CD14-positive monocyte (primary cell): ENCODE data around the gene ZNF202. TPM values are rescaled to one million over a fixed set of nuclear protein-coding genes. Genes with fewer than 3 reads are reported as not detected.

ENCODE experiments used
- DNase-seq, 3 donors: peaks; one replicate each; pipeline ENCODE4 v3.0.0-alpha.2; 2011 to 2022
- H2AFZ ChIP-seq: 2 replicates; pipeline ENCODE4 v1.6.0; 2012; ENCODE audit warnings: mild to moderate bottlenecking, low read depth, low read length, inconsistent platforms; ENCODE audit not compliant: insufficient read depth, poor library complexity, severe bottlenecking
- H3K27ac ChIP-seq, 2 donors: 1 replicate in 1 of 2; 2 replicates in 1 of 2; pipeline ENCODE4 v1.5.1; 2012 to 2013; ENCODE audit warnings: low read length in 2 of 2, control low read depth in 1 of 2, inconsistent platforms in 1 of 2, low read depth in 1 of 2, mild to moderate bottlenecking in 1 of 2
- H3K27me3 ChIP-seq, 2 donors: one replicate each; pipeline versions ENCODE4 v1.6.0 to v1.6.1; 2011 to 2013; ENCODE audit warnings: low read length in 2 of 2; ENCODE audit not compliant: control insufficient read depth in 2 of 2, insufficient read depth in 2 of 2
- H3K36me3 ChIP-seq, 2 donors: replicated peaks in 1 of 2; 1 replicate in 1 of 2; 2 replicates in 1 of 2; pipeline versions ENCODE4 v1.5.1 to v1.6.1; 2012 to 2013; ENCODE audit warnings: low read length in 2 of 2, control low read depth in 1 of 2, inconsistent platforms in 1 of 2, mild to moderate bottlenecking in 1 of 2; ENCODE audit not compliant: insufficient read depth in 2 of 2, control insufficient read depth in 1 of 2
- H3K4me1 ChIP-seq, 2 donors: 1 replicate in 1 of 2; 2 replicates in 1 of 2; pipeline versions ENCODE4 v1.5.1 to v1.6.1; 2012 to 2013; ENCODE audit warnings: low read length in 2 of 2, control low read depth in 1 of 2, inconsistent platforms in 1 of 2, mild to moderate bottlenecking in 1 of 2, moderate library complexity in 1 of 2; ENCODE audit not compliant: insufficient read depth in 2 of 2, control insufficient read depth in 1 of 2
- H3K4me2 ChIP-seq: replicated peaks from 2 replicates; pipeline ENCODE3; 2012; ENCODE audit warnings: low read length, moderate library complexity, mild to moderate bottlenecking; ENCODE audit not compliant: poor library complexity, severe bottlenecking; ENCODE audit errors: extremely low read depth
- H3K4me3 ChIP-seq, 3 experiments: fragments of 200-600 bp in 1 of 3; sonication (generic) in 1 of 3; replicated peaks in 1 of 3; 1 replicate in 2 of 3; 2 replicates in 1 of 3; pipeline ENCODE4 v1.5.1; 2011 to 2013; ENCODE audit warnings: low read length in 3 of 3, mild to moderate bottlenecking in 3 of 3, control low read depth in 2 of 3, low read depth in 2 of 3, inconsistent platforms in 1 of 3, moderate library complexity in 1 of 3
- H3K79me2 ChIP-seq: 2 replicates; pipeline ENCODE4 v1.6.0; 2012; ENCODE audit warnings: mild to moderate bottlenecking, control low read depth, inconsistent platforms, low read length, moderate library complexity; ENCODE audit not compliant: insufficient read depth
- H3K9ac ChIP-seq: 2 replicates; pipeline ENCODE4 v1.6.0; 2017; ENCODE audit warnings: low read length, mild to moderate bottlenecking; ENCODE audit not compliant: insufficient read depth, poor library complexity, severe bottlenecking
- H3K9me3 ChIP-seq, 2 donors: replicated peaks in 1 of 2; 1 replicate in 1 of 2; 2 replicates in 1 of 2; pipeline versions ENCODE4 v1.5.1 to v1.6.1; 2012 to 2013; ENCODE audit warnings: low read length in 2 of 2, control low read depth in 1 of 2; ENCODE audit not compliant: control insufficient read depth in 1 of 2, insufficient read depth in 1 of 2
- H4K20me1 ChIP-seq: 2 replicates; pipeline ENCODE4 v1.6.0; 2012; ENCODE audit warnings: mild to moderate bottlenecking, low read length, control low read depth, moderate library complexity; ENCODE audit not compliant: insufficient read depth
- H3K27ac Mint-ChIP-seq, 7 donors: one replicate each; pipeline ENCODE4 v1.8.0; 2020; ENCODE audit warnings: mild to moderate bottlenecking in 7 of 7, mixed read lengths in 7 of 7, moderate library complexity in 6 of 7, inconsistent platforms in 2 of 7
- H3K27me3 Mint-ChIP-seq, 3 donors: one replicate each; pipeline ENCODE4 v1.8.0; 2021 to 2022; ENCODE audit warnings: low read depth in 3 of 3, mild to moderate bottlenecking in 3 of 3, mixed read lengths in 3 of 3, moderate library complexity in 3 of 3, inconsistent platforms in 1 of 3
- H3K36me3 Mint-ChIP-seq, 2 donors: one replicate each; pipeline ENCODE4 v1.8.0; 2020; ENCODE audit warnings: mixed read lengths in 2 of 2, inconsistent platforms in 1 of 2, mild to moderate bottlenecking in 1 of 2
- H3K4me1 Mint-ChIP-seq: one replicate; pipeline ENCODE4 v1.8.0; 2020; ENCODE audit warnings: mild to moderate bottlenecking, mixed read lengths
- H3K4me3 Mint-ChIP-seq, 2 donors: one replicate each; pipeline ENCODE4 v1.8.0; 2020; ENCODE audit warnings: mild to moderate bottlenecking in 2 of 2, mixed read lengths in 2 of 2, moderate library complexity in 1 of 2
- H3K9me3 Mint-ChIP-seq, 7 donors: one replicate each; pipeline ENCODE4 v1.8.0; 2020 to 2022; ENCODE audit warnings: mixed read lengths in 7 of 7, mild to moderate bottlenecking in 6 of 7, moderate library complexity in 6 of 7, inconsistent platforms in 2 of 7
- CTCF ChIP-seq: fragments of 200-600 bp; IDR thresholded peaks from one replicate; pipeline ENCODE4 v1.8.0; 2022; ENCODE audit warnings: antibody characterized with exemption, mild to moderate bottlenecking
- WGBS: methylation state at CpG from one replicate; pipeline ENCODE4 v1.1.5; 2013; ENCODE audit warnings: missing lambda C conversion rate; ENCODE audit not compliant: insufficient coverage; 5-methylcytosine and 5-hydroxymethylcytosine counted together
- intact Hi-C, 2 donors: fragments of 100-400 bp; cut with micrococcal nuclease; formaldehyde crosslinking; loops; one replicate each; pipeline versions ENCODE4 v1.15.0 to v1.15.1; 2023
- polyA plus RNA-seq, 3 donors: library from polyadenylated mRNA; depleted of rRNA in 1 of 3; unstranded in 2 of 3; stranded (reverse) in 1 of 3; fragments of 300-500 nt in 2 of 3; fragments of >200 nt in 1 of 3; fragmentation: Illumina TruSeq in 2 of 3; gene quantifications; 1 replicate in 2 of 3; 2 replicates in 1 of 3; pipeline ENCODE4 v1.2.3, GENCODE V29; 2012 to 2021

The ZNF202 gene
- polyA plus RNA-seq, 3 donors, result 1.5 to 6.6 (median 1.9) TPM

GRCh38 chr11:123738374-123738773 lies 3.1 kb downstream of the ZNF202 start:
- no peak overlapping the region for H3K4me3 Mint-ChIP-seq

GRCh38 chr11:123736769-123737168 lies 4.7 kb downstream of the ZNF202 start:
- Mint-ChIP-seq H3K4me3 (no peak overlapping the region), H3K27ac (no peak overlapping the region), H3K4me1 (peaks cover 13% of the 10 kb centered on the region), H3K9me3 (peaks cover 0 to 3% (median 0%) of the 10 kb centered on the region in 7 donors), H3K36me3 (peaks cover 36 to 38% of the 10 kb centered on the region in 2 donors), H3K27me3 (no peaks in the 10 kb centered on the region)
- Histone ChIP-seq H3K27ac (no peak overlapping the region), H3K4me1 (peaks cover 10 to 14% of the 10 kb centered on the region in 2 donors), H3K9me3 (no peaks in the 10 kb centered on the region), H2AFZ (no peak overlapping the region), H3K79me2 (peaks cover 39% of the 10 kb centered on the region), H3K4me2 (no peak overlapping the region), H3K27me3 (no peaks in the 10 kb centered on the region), H4K20me1 (no peaks in the 10 kb centered on the region), H3K4me3 (no peak overlapping the region), H3K9ac (no peak overlapping the region), H3K36me3 (peaks cover 16 to 56% of the 10 kb centered on the region in 2 donors)
- DNase-seq, result no peak
- TF ChIP-seq CTCF, result no peak
- no CpG with 5 or more reads among the region's 3 CpGs for WGBS
- intact Hi-C loops, result no loop called here

More at GRCh38 chr11:123738374-123738773, 3.1 kb downstream of the ZNF202 start:
- Histone ChIP-seq H3K9ac (no peak overlapping the region), H3K4me1 (peaks cover 15 to 22% of the 10 kb centered on the region in 2 donors), H4K20me1 (no peaks in the 10 kb centered on the region), H3K4me3 (no peak overlapping the region), H3K27me3 (no peaks in the 10 kb centered on the region), H3K4me2 (no peak overlapping the region), H2AFZ (no peak overlapping the region), H3K36me3 (peaks cover 16 to 56% of the 10 kb centered on the region in 2 donors), H3K79me2 (peaks cover 39% of the 10 kb centered on the region), H3K9me3 (no peaks in the 10 kb centered on the region), H3K27ac (no peak overlapping the region)
- Mint-ChIP-seq H3K36me3 (peaks cover 36 to 38% of the 10 kb centered on the region in 2 donors), H3K4me1 (peaks cover 21% of the 10 kb centered on the region), H3K9me3 (peaks cover 0 to 5% (median 0%) of the 10 kb centered on the region in 7 donors), H3K27me3 (no peaks in the 10 kb centered on the region), H3K27ac (no peak overlapping the region)
- WGBS, result no CpG with 5 or more reads among the region's 2 CpGs
- TF ChIP-seq CTCF, result no peak
- intact Hi-C loops, result no loop called here
- no peak for DNase-seq
